GM18867 (cell line): ENCODE data around the gene EIPR1.
"Not testable (repeated sequence)": the region's sequence is repeated elsewhere in the genome, so short reads cannot be mapped to it uniquely, and the experiment has no call there.

Experiments
- ATAC-seq: cut with Tn5 transposase; IDR thresholded peaks from one replicate; pipeline ENCODE4 v1.9.1; 2021; ENCODE audit warnings: mild to moderate bottlenecking, moderate library complexity; ENCODE audit not compliant: unreplicated experiment

The EIPR1 gene

DNA sequence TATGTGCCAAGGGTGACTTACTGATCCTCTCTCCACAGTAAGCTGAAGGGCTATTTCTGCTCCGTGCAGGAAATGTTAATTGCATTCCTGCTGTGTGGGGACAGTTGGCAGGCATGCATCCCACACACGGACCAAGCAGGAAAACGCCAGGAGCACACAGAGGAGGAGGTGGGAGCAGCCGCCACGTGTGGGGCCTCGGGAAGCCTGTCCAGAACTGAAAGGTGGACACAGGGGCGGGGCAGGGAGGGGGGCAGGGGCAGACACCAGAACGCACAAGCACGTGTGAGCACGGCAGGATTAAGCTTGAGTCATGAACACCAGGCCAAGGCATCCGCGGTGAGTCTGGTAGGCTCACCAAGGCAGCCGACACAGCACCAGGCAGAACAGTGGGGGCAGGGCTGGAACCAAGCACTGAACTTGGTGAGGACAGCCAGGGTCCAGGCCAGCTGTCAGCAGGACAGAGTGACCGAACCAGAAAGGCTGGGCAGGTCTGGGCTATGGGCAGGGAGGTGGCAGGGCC lies 177.1 kb downstream of the EIPR1 start:
- ATAC-seq = no peak

DNA sequence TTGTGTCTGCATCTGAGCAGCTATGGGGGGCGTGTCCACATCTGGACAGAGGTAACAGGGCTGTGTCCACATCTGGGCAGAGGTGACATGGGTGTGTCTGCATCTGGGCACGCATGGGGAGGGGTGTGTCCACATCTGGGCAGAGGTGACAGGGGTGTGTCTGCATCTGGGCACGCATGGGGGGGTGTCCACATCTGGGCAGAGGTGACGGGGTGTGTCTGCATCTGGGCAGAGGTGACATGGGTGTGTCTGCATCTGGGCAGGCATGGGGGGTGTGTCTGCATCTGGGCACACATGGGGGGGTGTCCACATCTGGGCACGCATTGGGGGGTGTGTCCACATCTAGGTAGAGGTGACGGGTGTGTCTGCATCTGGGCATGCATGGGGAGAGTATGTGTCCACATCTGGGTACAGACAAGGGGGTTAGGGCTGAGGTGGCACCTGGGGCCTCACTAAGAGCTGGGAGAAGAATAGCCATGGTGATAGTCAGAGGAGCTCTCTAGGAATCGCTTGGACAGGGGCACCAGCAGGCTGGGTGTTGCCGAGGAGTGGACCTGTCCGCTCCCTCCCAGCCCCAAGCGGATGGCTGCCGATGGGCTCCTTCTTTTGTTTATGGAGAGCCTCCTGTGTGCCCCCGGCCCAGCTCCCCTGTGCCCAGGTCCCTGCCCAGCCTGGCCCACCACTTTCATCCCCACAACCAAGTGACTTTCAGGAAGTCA lies 177.8 kb downstream of the EIPR1 start:
- no peak for ATAC-seq

GRCh38 chr2:3198671-3199192 lies 178.9 kb downstream of the EIPR1 start:
- ATAC-seq = not testable (repeated sequence)

DNA sequence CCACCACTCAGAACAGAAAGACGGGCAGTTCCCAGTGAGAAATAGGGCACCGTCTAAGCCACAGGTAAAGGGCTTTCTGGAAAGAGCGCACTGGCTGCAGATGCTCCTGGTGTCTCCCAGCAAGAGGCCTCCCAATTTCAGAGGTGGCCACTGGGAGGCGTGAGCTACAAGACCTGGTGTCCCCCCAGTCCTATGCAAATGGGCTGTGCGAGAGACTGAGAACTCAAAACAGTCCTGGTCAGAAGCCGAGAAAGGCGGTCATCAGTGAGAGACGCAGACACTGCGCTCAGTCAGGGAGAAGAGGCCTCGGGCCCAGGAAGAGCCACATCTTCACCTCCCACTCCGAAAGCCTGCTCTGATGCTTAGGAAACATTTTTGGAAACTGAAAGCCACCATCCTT lies 179.5 kb downstream of the EIPR1 start:
- no peak for ATAC-seq

DNA sequence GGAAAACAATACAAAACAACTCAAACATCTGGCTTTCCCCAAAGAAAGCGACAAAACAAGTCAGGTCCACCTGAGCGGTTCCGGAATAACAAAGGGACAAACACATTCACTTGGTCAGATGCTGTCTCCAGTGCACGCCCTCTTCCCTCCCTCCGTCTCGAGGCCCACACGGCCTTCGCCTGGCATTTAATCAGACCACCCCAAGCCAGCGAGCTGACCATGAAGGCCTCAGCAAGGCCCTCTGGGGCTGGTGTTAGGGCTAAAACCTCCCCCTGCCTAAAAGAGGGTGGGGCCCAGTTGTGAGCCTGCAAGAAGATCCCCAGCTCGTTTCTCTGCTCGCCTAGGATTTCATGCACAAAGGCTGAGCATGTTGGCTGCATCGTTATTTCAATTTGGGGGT lies 180.3 kb downstream of the EIPR1 start:
- no peak for ATAC-seq

DNA sequence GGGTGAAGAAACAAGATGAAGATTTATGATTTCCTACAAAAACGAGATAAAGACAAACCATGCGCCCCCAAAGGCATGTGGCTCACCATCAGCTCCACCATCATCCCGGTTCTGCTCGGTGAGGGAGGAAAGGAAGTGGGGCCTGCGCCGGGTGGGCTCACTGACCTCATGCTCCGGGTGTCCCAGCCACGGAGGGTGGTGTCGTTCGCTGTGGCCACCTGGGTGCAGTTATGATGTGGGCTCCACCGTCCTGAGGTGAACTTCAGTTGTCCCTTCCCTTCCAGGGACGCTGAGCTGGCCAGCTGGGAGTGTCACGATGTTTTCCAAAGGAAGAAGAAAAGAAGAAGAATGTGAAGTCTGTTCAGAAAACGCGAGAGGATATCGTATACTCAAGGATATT lies 180.9 kb downstream of the EIPR1 start:
- ATAC-seq = no peak

GRCh38 chr2:3195641-3196476 lies 181.8 kb downstream of the EIPR1 start:
- ATAC-seq = no peak

GRCh38 chr2:3194828-3195227 lies 182.8 kb downstream of the EIPR1 start:
- ATAC-seq = no peak

- ATAC-seq = no peak
Observed at GRCh38 chr2:3193443-3194330, 183.9 kb downstream of the EIPR1 start.

- no peak for ATAC-seq
Observed at GRCh38 chr2:3192920-3193319, 184.7 kb downstream of the EIPR1 start.

- no peak for ATAC-seq
Observed at GRCh38 chr2:3192281-3192818, 185.3 kb downstream of the EIPR1 start.

GRCh38 chr2:3189961-3190360 lies 187.7 kb downstream of the EIPR1 start:
- ATAC-seq = no peak

DNA sequence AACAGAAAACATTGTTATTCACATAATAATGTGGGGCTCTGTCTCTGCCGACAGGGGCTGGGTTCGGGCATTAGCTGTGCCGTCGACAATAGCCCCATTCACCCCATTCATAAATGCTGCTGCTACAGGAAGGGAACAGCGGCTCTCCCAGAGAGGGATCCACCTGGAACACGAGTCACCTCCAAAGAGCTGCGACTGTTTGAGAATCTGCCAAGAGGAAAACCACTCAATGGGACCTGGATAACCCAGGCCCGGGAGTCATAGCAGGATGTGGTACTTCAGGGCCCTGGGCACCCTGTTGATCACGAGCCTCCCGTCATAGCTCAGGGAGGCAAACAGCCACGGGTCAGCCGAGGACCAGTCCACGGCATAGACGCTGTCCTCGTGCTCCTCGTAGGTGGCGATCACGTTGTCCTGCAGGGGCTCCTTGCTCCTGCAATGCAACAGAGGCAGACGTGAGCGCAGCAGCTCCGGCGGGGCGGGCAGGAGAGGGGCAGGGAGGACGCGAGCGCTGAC lies 188.5 kb downstream of the EIPR1 start:
- no peak for ATAC-seq

DNA sequence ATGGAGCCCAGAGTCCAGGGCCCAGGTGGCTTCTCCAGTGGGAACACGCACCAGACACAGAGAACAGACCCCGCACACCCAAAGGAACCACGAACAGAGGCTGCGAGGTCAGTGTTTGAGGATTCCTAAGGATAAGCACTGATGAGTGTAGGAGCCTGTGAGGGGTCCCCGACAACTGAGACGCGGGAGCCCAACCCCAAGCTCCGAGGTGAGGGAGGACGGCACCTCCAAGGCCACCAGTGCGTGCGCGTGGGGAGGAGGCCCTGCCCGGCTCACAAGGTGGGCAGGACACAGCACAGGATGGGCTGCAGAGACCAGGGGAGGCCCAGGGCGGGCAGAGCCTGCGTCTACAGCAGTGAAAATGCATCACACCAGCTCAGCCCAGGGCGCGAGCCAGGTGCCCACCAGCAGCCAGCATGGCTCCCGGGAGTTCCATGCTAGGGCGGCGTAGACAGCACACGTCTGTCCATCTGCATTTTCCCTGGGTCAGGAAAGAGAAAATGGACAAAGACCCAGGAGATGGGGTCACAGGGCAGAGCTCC lies 189.1 kb downstream of the EIPR1 start:
- no peak for ATAC-seq

- ATAC-seq = no peak
Observed at GRCh38 chr2:3187467-3187866, 190.2 kb downstream of the EIPR1 start.

DNA sequence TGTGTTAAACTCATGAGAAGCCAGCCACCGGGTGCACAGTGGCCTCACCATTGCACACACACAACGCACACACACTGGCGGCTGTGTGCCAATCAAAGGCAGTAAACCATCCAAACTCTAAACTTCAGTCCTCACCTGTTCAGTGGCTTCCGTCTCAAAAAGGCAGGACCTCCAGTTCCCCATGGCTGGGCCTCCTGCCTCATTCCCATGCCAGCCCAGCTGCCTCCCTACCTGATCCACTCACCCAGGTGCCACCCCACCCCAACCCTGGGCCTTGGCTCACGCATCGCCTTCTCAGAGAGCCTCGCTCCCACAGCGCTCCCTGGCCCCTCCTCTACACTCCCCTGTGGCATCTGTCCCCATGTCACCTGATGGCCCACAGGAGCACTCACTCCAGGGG lies 190.9 kb downstream of the EIPR1 start:
- ATAC-seq = no peak

GRCh38 chr2:3185910-3186309 lies 191.7 kb downstream of the EIPR1 start:
- ATAC-seq = no peak

- no peak for ATAC-seq
Observed at GRCh38 chr2:3185256-3185655, 192.4 kb downstream of the EIPR1 start.

- ATAC-seq = no peak
Observed at GRCh38 chr2:3184167-3184566, 193.5 kb downstream of the EIPR1 start.

GRCh38 chr2:3183766-3184165 lies 193.9 kb downstream of the EIPR1 start:
- no peak for ATAC-seq
